Measurements from ENCODE around the gene RAPH1.

RAPH1 gene

DNA sequence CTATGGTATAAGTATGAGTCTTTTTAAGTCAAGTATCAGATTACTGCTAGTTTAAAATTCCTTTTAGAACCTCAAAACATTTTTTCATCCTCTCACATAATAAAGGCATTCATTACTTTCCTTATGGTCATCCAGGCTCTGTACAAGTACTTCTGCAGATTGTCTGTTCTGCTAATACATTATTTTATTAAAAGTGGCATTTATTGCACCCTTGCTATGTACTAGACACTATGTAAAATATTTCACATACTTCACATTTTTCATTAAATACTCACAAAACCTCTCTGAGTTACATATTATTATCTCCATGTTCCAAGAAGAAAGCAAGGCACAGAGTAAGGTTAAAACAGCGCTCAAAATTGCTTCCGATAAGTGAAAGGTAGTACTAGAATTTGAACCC, 84.1 kb downstream of the RAPH1 start:
- no peak overlapping the region for H3K27ac ChIP-seq (replicated peaks)
- no peak overlapping the region for H3K4me3 ChIP-seq (replicated peaks; ENCODE audit: insufficient read depth, low read length)
- TF ChIP-seq GABPA (IDR thresholded peaks at IDR 0.05; ENCODE audit: low read depth) = no peak
- no peak for DNase-seq (ENCODE audit: low read depth in 1 of 2, low spot score in 1 of 2)
- peaks cover 2% of the 10 kb centered on the region for H3K27me3 ChIP-seq (ENCODE audit: insufficient read depth, poor library complexity, severe bottlenecking)

DNA sequence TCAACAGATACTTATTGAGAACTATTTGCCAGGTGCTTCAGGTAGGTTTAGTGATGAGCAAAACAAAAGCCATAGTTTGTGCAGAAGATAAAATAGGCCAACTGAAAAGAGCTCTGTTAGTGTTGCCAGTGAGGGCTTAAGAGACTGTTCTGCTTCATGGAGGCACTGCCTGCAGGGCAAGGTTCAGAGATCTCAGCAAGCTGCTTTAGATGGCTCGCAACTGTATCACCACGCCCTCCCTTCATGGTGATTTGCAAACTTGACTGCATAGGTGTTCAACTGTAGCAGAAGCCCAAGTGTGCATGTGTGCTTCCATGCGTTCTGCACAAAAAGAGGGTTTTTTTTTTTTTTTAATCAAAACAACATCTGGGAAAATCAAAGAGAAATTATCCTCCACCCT, 84.5 kb downstream of the RAPH1 start:
- no peak overlapping the region for H3K27ac ChIP-seq (replicated peaks)
- TF ChIP-seq CTCF (IDR thresholded peaks at IDR 0.05; ENCODE audit: insufficient read depth, low read length) = no peak
- TF ChIP-seq POLR2AphosphoS5 (IDR thresholded peaks at IDR 0.05; ENCODE audit: low read depth) = no peak
- TF ChIP-seq GABPA (IDR thresholded peaks at IDR 0.05; ENCODE audit: low read depth) = no peak
- TF ChIP-seq REST (IDR thresholded peaks at IDR 0.05; ENCODE audit: insufficient replicate concordance, low read depth) = no peak
- no peak for TF ChIP-seq SPI1 (IDR thresholded peaks at IDR 0.05; ENCODE audit: borderline replicate concordance, low read depth)

GRCh38 chr2:203446780-203447179, 88.3 kb downstream of the RAPH1 start:
- H3K27ac ChIP-seq (replicated peaks) = no peak overlapping the region
- H3K4me3 ChIP-seq (replicated peaks; ENCODE audit: insufficient read depth, low read length) = no peak overlapping the region
- TF ChIP-seq GABPA (IDR thresholded peaks at IDR 0.05; ENCODE audit: low read depth) (no peak), POLR2AphosphoS5 (IDR thresholded peaks at IDR 0.05; ENCODE audit: low read depth) (no peak), REST (IDR thresholded peaks at IDR 0.05; ENCODE audit: insufficient replicate concordance, low read depth) (no peak), SPI1 (IDR thresholded peaks at IDR 0.05; ENCODE audit: borderline replicate concordance, low read depth) (no peak), CTCF (IDR thresholded peaks at IDR 0.05; ENCODE audit: insufficient read depth, low read length) (no peak)
- DNase-seq (ENCODE audit: low read depth in 1 of 2, low spot score in 1 of 2) = no peak
- no peaks in the 10 kb centered on the region for H3K27me3 ChIP-seq (ENCODE audit: insufficient read depth, poor library complexity, severe bottlenecking)

More for the DNA sequence above, 84.5 kb downstream of the RAPH1 start:
- no peak overlapping the region for H3K4me3 ChIP-seq (replicated peaks; ENCODE audit: insufficient read depth, low read length)
- peaks cover 2% of the 10 kb centered on the region for H3K27me3 ChIP-seq (ENCODE audit: insufficient read depth, poor library complexity, severe bottlenecking)
- no peak for DNase-seq (ENCODE audit: low read depth in 1 of 2, low spot score in 1 of 2)

DNA sequence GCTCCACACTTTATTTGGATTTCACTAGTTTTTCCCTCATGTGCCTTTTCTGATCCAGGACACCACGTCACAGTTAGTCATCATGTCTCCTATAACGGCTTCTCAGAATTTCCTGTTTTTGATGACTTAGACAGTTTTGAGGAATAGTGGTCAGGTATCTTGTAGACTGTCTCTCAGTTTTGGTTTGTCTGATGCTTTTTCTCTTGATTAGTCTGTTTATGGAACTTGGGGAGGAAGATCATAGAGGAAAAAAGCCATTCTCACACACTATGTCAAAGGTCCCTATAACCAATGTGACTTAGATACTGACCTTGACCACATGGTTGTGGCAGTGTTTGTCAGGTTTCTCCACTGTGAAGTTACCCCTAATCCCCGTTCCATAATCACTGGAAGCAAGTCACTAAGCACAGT, 89.0 kb downstream of the RAPH1 start:
- TF ChIP-seq SPI1 (IDR thresholded peaks at IDR 0.05; ENCODE audit: borderline replicate concordance, low read depth) (no peak), POLR2AphosphoS5 (IDR thresholded peaks at IDR 0.05; ENCODE audit: low read depth) (no peak), GABPA (IDR thresholded peaks at IDR 0.05; ENCODE audit: low read depth) (no peak)
- Histone ChIP-seq H3K4me3 (replicated peaks; ENCODE audit: insufficient read depth, low read length) (no peak overlapping the region), H3K27ac (replicated peaks) (no peak overlapping the region), H3K27me3 (ENCODE audit: insufficient read depth, poor library complexity, severe bottlenecking) (no peaks in the 10 kb centered on the region)
- DNase-seq (ENCODE audit: low read depth in 1 of 2, low spot score in 1 of 2) = no peak

DNA sequence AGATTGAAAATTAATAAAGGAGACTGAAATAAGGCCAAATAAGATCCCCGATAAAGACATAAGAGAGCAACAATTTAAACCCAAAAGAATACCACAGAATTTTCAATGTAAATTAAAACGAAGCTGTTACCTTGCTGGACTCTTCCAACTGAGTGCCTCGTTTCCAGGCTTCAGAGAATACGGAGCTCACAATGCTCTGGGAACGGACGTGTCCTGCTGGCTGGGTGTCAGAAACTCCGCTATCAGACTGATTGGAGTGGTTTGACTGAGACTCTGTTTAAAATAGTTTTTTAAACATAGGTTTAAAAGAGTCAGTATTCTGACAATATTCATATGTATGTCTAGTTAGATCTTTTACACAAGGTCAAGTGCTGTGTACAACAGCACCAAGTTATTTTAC, 90.4 kb downstream of the RAPH1 start:
- H3K27me3 ChIP-seq (ENCODE audit: insufficient read depth, poor library complexity, severe bottlenecking) = no peaks in the 10 kb centered on the region
- no peak overlapping the region for H3K4me3 ChIP-seq (replicated peaks; ENCODE audit: insufficient read depth, low read length)
- TF ChIP-seq SPI1 (IDR thresholded peaks at IDR 0.05; ENCODE audit: borderline replicate concordance, low read depth) = no peak
- TF ChIP-seq POLR2AphosphoS5 (IDR thresholded peaks at IDR 0.05; ENCODE audit: low read depth) = no peak
- TF ChIP-seq CTCF (IDR thresholded peaks at IDR 0.05; ENCODE audit: insufficient read depth, low read length) = no peak
- no peak for TF ChIP-seq GABPA (IDR thresholded peaks at IDR 0.05; ENCODE audit: low read depth)
- TF ChIP-seq REST (IDR thresholded peaks at IDR 0.05; ENCODE audit: insufficient replicate concordance, low read depth) = no peak
- H3K27ac ChIP-seq (replicated peaks) = no peak overlapping the region
- DNase-seq (ENCODE audit: low read depth in 1 of 2, low spot score in 1 of 2) = no peak

Data from HL-60 (cell line).